Astrocyte (in vitro differentiated cells and primary cell): ENCODE results near the gene DUSP2. TPM values are rescaled to one million over a fixed set of nuclear protein-coding genes. Genes with fewer than 3 reads are reported as not detected.

Experiments used
- DNase-seq: peaks from one replicate; pipeline ENCODE4 v3.0.0-alpha.2; 2010; ENCODE audit warnings: low read depth
- FAIRE-seq: peaks from 2 replicates; lab custom pipeline; 2011; peaks lifted over from hg19 to GRCh38; lab: Jason Lieb, UNC
- H2AFZ ChIP-seq: 2 replicates; pipeline ENCODE4 v1.6.0; 2012; ENCODE audit warnings: low read depth, low read length, inconsistent platforms
- H3K27ac ChIP-seq: 2 replicates; pipeline ENCODE4 v1.5.1; 2011; ENCODE audit warnings: low read depth, low read length, inconsistent platforms
- H3K27me3 ChIP-seq: 2 replicates; pipeline ENCODE4 v1.6.0; 2011; ENCODE audit warnings: low read length, inconsistent platforms; ENCODE audit not compliant: insufficient read depth
- H3K36me3 ChIP-seq: 2 replicates; pipeline ENCODE4 v1.5.1; 2011; ENCODE audit warnings: low read length, inconsistent platforms; ENCODE audit not compliant: insufficient read depth
- H3K4me1 ChIP-seq: 2 replicates; pipeline ENCODE4 v1.5.1; 2011; ENCODE audit warnings: low read length, inconsistent platforms; ENCODE audit not compliant: insufficient read depth
- H3K4me2 ChIP-seq: 2 replicates; pipeline ENCODE4 v1.6.0; 2012; ENCODE audit warnings: low read length, inconsistent platforms
- H3K4me3 ChIP-seq: 2 replicates; pipeline ENCODE4 v1.5.1; 2011; ENCODE audit warnings: low read depth, mild to moderate bottlenecking, low read length, inconsistent platforms; ENCODE audit not compliant: insufficient read depth
- H3K79me2 ChIP-seq: 2 replicates; pipeline ENCODE4 v1.6.0; 2012; ENCODE audit warnings: mild to moderate bottlenecking, low read length, inconsistent platforms; ENCODE audit not compliant: insufficient read depth
- H3K9ac ChIP-seq: 2 replicates; pipeline ENCODE4 v1.6.0; 2012; ENCODE audit warnings: mild to moderate bottlenecking, low read length, inconsistent platforms
- H3K9me3 ChIP-seq: 2 replicates; pipeline ENCODE4 v1.5.1; 2012; ENCODE audit warnings: low read depth, mild to moderate bottlenecking, low read length, inconsistent platforms; ENCODE audit not compliant: insufficient read depth
- H4K20me1 ChIP-seq: 2 replicates; pipeline ENCODE4 v1.6.0; 2012; ENCODE audit warnings: low read length, inconsistent platforms; ENCODE audit not compliant: insufficient read depth
- H3K27ac Mint-ChIP-seq: one replicate; pipeline ENCODE4 v1.8.0; 2021; ENCODE audit warnings: mild to moderate bottlenecking, mixed read lengths; ENCODE audit not compliant: unreplicated experiment
- H3K27me3 Mint-ChIP-seq: one replicate; pipeline ENCODE4 v1.8.0; 2021; ENCODE audit warnings: low read depth, mixed read lengths; ENCODE audit not compliant: unreplicated experiment
- H3K36me3 Mint-ChIP-seq: one replicate; pipeline ENCODE4 v1.8.0; 2021; ENCODE audit warnings: low read depth, mixed read lengths; ENCODE audit not compliant: unreplicated experiment
- H3K4me1 Mint-ChIP-seq: one replicate; pipeline ENCODE4 v1.8.0; 2021; ENCODE audit warnings: low read depth, mixed read lengths; ENCODE audit not compliant: unreplicated experiment
- H3K4me3 Mint-ChIP-seq: one replicate; pipeline ENCODE4 v1.8.0; 2021; ENCODE audit warnings: mild to moderate bottlenecking, moderate library complexity, mixed read lengths; ENCODE audit not compliant: unreplicated experiment
- H3K9me3 Mint-ChIP-seq: one replicate; pipeline ENCODE4 v1.8.0; 2021; ENCODE audit warnings: mild to moderate bottlenecking, mixed read lengths; ENCODE audit not compliant: unreplicated experiment
- EZH2 ChIP-seq: IDR thresholded peaks from 2 replicates; pipeline ENCODE4 v1.6.1; 2012; ENCODE audit warnings: mild to moderate bottlenecking, low read length, inconsistent platforms; ENCODE audit not compliant: insufficient read depth
- total RNA-seq: library from RNA; stranded (reverse); gene quantifications from 2 replicates; pipeline ENCODE4 v1.2.1, GENCODE V29; 2021
- TF ChIP-seq, protein P1 (sequence below): IDR thresholded peaks from 2 replicates; pipeline ENCODE4 v1.5.1; 2011; ENCODE audit warnings: low read depth, mild to moderate bottlenecking, inconsistent platforms, low read length, moderate library complexity; ENCODE audit not compliant: insufficient read depth

The DUSP2 gene
- total RNA-seq, 1 donor from 2014 or later = 0.95 TPM

DNA sequence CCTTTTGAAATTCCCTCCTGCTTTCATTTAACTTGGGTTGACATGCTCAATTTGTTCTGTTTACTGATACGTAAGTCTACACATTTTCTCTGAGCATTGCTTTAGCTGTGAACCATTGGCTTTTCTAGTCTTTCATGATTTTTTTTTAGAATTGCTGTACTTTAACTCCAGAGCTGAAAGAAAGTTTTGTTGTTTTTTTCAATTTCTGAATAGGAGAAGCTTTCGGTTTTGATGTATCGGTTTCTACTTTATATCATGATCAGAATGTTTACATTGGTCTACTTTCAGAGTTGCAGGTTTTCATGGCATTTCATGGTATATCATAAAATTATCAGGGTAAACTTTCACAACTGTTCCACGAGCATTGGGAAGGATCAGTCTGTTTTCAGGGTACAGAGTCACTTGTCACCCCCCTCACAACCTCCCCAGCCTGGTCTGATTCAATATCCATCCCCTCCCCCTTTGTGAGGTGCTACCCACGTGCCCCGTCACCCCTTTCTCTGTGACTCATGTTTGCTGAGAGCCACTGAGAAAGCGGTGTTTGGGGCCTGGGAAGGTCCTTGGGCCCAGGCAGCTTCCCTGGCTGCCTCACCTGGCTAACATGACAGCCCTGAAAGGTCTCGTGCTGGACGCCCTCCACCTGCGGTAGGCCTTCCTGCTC, 14.0 kb downstream of the DUSP2 start:
- no peak overlapping the region for H2AFZ ChIP-seq

DNA sequence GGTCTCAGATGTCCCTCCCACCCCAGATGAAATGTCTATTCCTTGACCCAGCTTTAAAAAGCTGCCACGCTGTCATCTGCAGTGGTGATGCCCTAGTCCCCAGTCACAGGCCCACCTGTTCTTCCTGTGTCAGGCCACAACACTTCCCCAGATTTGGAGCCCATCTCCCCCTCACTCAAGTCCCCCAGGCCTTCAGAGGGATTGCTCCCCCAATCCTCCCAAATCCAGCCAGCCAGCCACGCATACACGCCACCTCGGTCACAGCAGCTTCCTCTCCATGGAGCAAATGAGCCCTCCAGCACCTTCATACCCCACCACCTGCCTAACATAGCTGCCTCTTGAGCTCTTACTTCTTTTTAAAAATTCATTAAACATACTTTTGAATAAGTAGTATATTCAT, 14.8 kb downstream of the DUSP2 start:
- Histone ChIP-seq H3K4me2 (no peak overlapping the region), H3K4me3 (no peak overlapping the region), H3K4me1 (no peaks in the 10 kb centered on the region), H3K79me2 (no peaks in the 10 kb centered on the region), H3K27ac (no peak overlapping the region), H2AFZ (no peak overlapping the region), H3K9ac (no peak overlapping the region), H3K36me3 (no peaks in the 10 kb centered on the region), H3K27me3 (peaks cover 35% of the 10 kb centered on the region), H4K20me1 (no peaks in the 10 kb centered on the region), H3K9me3 (no peaks in the 10 kb centered on the region)
- Mint-ChIP-seq H3K27ac (no peak overlapping the region), H3K4me3 (no peak overlapping the region), H3K9me3 (no peaks in the 10 kb centered on the region), H3K27me3 (peaks cover 73% of the 10 kb centered on the region), H3K4me1 (no peaks in the 10 kb centered on the region), H3K36me3 (peaks cover 4% of the 10 kb centered on the region)
- FAIRE-seq = no peak
- no peak for DNase-seq
- TF ChIP-seq, protein P1, sequence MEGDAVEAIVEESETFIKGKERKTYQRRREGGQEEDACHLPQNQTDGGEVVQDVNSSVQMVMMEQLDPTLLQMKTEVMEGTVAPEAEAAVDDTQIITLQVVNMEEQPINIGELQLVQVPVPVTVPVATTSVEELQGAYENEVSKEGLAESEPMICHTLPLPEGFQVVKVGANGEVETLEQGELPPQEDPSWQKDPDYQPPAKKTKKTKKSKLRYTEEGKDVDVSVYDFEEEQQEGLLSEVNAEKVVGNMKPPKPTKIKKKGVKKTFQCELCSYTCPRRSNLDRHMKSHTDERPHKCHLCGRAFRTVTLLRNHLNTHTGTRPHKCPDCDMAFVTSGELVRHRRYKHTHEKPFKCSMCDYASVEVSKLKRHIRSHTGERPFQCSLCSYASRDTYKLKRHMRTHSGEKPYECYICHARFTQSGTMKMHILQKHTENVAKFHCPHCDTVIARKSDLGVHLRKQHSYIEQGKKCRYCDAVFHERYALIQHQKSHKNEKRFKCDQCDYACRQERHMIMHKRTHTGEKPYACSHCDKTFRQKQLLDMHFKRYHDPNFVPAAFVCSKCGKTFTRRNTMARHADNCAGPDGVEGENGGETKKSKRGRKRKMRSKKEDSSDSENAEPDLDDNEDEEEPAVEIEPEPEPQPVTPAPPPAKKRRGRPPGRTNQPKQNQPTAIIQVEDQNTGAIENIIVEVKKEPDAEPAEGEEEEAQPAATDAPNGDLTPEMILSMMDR = no peak
- no peak for TF ChIP-seq EZH2

More for the DNA sequence above, 14.0 kb downstream of the DUSP2 start:
- Histone ChIP-seq H3K79me2 (no peaks in the 10 kb centered on the region), H3K9ac (no peak overlapping the region), H3K4me1 (no peaks in the 10 kb centered on the region), H3K36me3 (no peaks in the 10 kb centered on the region), H3K4me3 (no peak overlapping the region), H3K27me3 (peaks cover 40% of the 10 kb centered on the region), H3K27ac (no peak overlapping the region), H3K4me2 (no peak overlapping the region), H3K9me3 (no peaks in the 10 kb centered on the region), H4K20me1 (no peaks in the 10 kb centered on the region)
- peaks cover 73% of the 10 kb centered on the region for H3K27me3 Mint-ChIP-seq
- no peaks in the 10 kb centered on the region for H3K4me1 Mint-ChIP-seq
- no peak for DNase-seq
- H3K9me3 Mint-ChIP-seq = no peaks in the 10 kb centered on the region
- no peak overlapping the region for H3K4me3 Mint-ChIP-seq
- TF ChIP-seq, protein P1 = no peak
- no peak for TF ChIP-seq EZH2
- H3K36me3 Mint-ChIP-seq = peaks cover 4% of the 10 kb centered on the region
- no peak overlapping the region for H3K27ac Mint-ChIP-seq
- no peak for FAIRE-seq

DNA sequence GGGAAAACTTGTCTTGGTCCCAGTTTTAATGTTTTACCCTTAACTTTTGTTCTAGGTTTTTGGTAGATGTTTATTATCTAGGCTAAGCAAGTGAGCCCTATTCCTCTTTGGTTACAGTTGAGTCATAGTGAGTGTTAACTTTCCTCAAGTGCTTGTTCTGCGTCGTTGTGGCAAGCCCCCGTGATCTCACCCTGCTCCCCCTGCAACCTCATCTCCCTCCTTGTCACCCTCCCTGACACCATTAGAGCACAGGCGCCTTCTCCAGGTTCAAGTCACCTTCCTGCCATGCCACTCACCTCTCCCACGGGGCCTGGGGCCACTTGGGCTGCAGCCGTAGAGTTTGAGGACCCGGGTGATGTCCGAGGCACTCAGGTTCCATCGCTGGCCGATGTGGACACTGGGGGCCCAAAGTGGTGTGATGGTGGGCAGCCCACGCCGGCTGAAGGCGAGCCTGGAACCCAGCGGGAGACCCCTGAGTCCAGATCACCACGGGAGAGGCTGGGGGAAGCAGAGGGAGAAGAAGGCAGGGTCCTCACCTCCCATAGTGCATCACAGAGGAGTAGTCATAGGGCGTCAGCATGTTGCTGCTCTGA, 15.6 kb downstream of the DUSP2 start:
- Histone ChIP-seq H3K27ac (no peak overlapping the region), H2AFZ (no peak overlapping the region), H3K36me3 (no peaks in the 10 kb centered on the region), H3K4me2 (no peak overlapping the region), H4K20me1 (no peaks in the 10 kb centered on the region), H3K9ac (no peak overlapping the region), H3K4me1 (no peaks in the 10 kb centered on the region), H3K27me3 (peaks cover 32% of the 10 kb centered on the region), H3K79me2 (no peaks in the 10 kb centered on the region), H3K9me3 (no peaks in the 10 kb centered on the region), H3K4me3 (no peak overlapping the region)
- Mint-ChIP-seq H3K9me3 (peaks cover 3% of the 10 kb centered on the region), H3K4me3 (no peak overlapping the region), H3K27ac (no peak overlapping the region), H3K27me3 (peaks cover 73% of the 10 kb centered on the region), H3K4me1 (no peaks in the 10 kb centered on the region), H3K36me3 (peaks cover 4% of the 10 kb centered on the region)
- TF ChIP-seq EZH2 = no peak
- TF ChIP-seq, protein P1 = no peak
- FAIRE-seq (no peak), DNase-seq (no peak)
